GM21576 (cell line): ENCODE results near the gene SPG7.

ENCODE experiments used
- ATAC-seq: cut with Tn5 transposase; IDR thresholded peaks from one replicate; pipeline ENCODE4 v1.9.1; 2021; ENCODE audit warnings: mild to moderate bottlenecking, moderate library complexity; ENCODE audit not compliant: unreplicated experiment

Gene SPG7

GRCh38 chr16:89545044-89545830 is 37.0 kb downstream of the SPG7 start:
- no peak for ATAC-seq

- ATAC-seq, result no peak
These were observed 37.8 kb downstream of the SPG7 start for GRCh38 chr16:89545831-89546574.

GRCh38 chr16:89546781-89547180 is 38.6 kb downstream of the SPG7 start:
- ATAC-seq, result no peak

GRCh38 chr16:89547291-89547690 is 39.1 kb downstream of the SPG7 start:
- ATAC-seq, result no peak

GRCh38 chr16:89547860-89548259 is 39.7 kb downstream of the SPG7 start:
- ATAC-seq, result no peak

- ATAC-seq, result no peak
These were observed 40.3 kb downstream of the SPG7 start for GRCh38 chr16:89548344-89549006.

GRCh38 chr16:89549007-89549700 is 41.0 kb downstream of the SPG7 start:
- ATAC-seq, result no peak

GRCh38 chr16:89550421-89551007 is 42.3 kb downstream of the SPG7 start:
- ATAC-seq, result no peak

GRCh38 chr16:89552329-89552728 is 44.1 kb downstream of the SPG7 start:
- ATAC-seq, result no peak

- ATAC-seq, result no peak
These were observed 44.7 kb downstream of the SPG7 start for GRCh38 chr16:89552913-89553312.

GRCh38 chr16:89553733-89554132 is 45.5 kb downstream of the SPG7 start:
- no peak for ATAC-seq

- no peak for ATAC-seq
These were observed 46.1 kb downstream of the SPG7 start for GRCh38 chr16:89554343-89554742.

GRCh38 chr16:89555265-89555664 is 47.1 kb downstream of the SPG7 start:
- ATAC-seq, result no peak

GRCh38 chr16:89555780-89556179 is 47.6 kb downstream of the SPG7 start:
- no peak for ATAC-seq

- no peak for ATAC-seq
These were observed 48.8 kb downstream of the SPG7 start for GRCh38 chr16:89556750-89557689.

- no peak for ATAC-seq
These were observed 49.7 kb downstream of the SPG7 start for GRCh38 chr16:89557690-89558490.

GRCh38 chr16:89560378-89561141 is 52.4 kb downstream of the SPG7 start, which contains the start of gene RPL13:
RPL13 (plus strand) TSS chr16:89560682; CDS start chr16:89560960, 278 bp downstream.
- ATAC-seq, result peak; percentile 86
